ENCODE measurements around the gene NUP62. TPM values are rescaled to one million over a fixed set of nuclear protein-coding genes. Genes with fewer than 3 reads are reported as not detected.

The NUP62 gene
- total RNA-seq, 5 donors from 2014 or later (not counting 1 experiment from before 2014, with no cell fraction given): 36.2 to 67.5 (median 59.5) TPM

GRCh38 chr19:49892716-49893115 lies 36.6 kb downstream of the NUP62 start:
- ATAC-seq (replicated peaks in 1 of 4) (no peak), DNase-seq (no peak)
- no peaks in the 10 kb centered on the region for H3K36me3 ChIP-seq (ENCODE audit: control insufficient read depth in 2 of 2, extremely low read depth in 1 of 2, insufficient read depth in 1 of 2, low read length in 1 of 2)
- peaks cover 8 to 48% of the 10 kb centered on the region in 2 experiments for H3K4me1 ChIP-seq (ENCODE audit: control insufficient read depth in 1 of 2, extremely low read depth in 1 of 2, insufficient read depth in 2 of 2, low read length in 2 of 2)
- peaks cover 0 to 3% of the 10 kb centered on the region in 2 experiments for H3K27me3 ChIP-seq (replicated peaks in 1 of 2; ENCODE audit: control insufficient read depth in 2 of 2, extremely low read depth in 1 of 2, insufficient read depth in 2 of 2, low read length in 1 of 2)
- ChIA-PET POLR2A (interaction anchor here in 1 of 2 donors (1.2 kb wide), 1 partner anchor 93 kb away, joined by 5 read pairs; no protein-coding TSS in a partner anchor), CTCF (no interaction called here)
- no CpG with 5 or more reads among the region's 1 CpG for WGBS (ENCODE audit: insufficient coverage)
- Mint-ChIP-seq H3K27ac (peak overlapping the region; percentile 16 to 62), H3K36me3 (no peaks in the 10 kb centered on the region), H3K4me1 (peaks cover 24 to 45% (median 29%) of the 10 kb centered on the region in 3 donors), H3K9me3 (no peaks in the 10 kb centered on the region), H3K27me3 (no peaks in the 10 kb centered on the region), H3K4me3 (peak overlapping the region in 1 of 3 donors; percentile 76)
- H3K9me3 ChIP-seq: no peaks in the 10 kb centered on the region
- H3K4me3 ChIP-seq (ENCODE audit: control insufficient read depth in 1 of 2, extremely low read depth in 1 of 2, low read length in 1 of 2): no peak overlapping the region
- no peak overlapping the region for H3K27ac ChIP-seq (ENCODE audit: low read length)

GRCh38 chr19:49891393-49891792 lies 37.9 kb downstream of the NUP62 start:
- Mint-ChIP-seq H3K4me3 (peak overlapping the region; percentile 17 to 76 (median 21)), H3K27ac (peak overlapping the region in 1 of 2 donors; percentile 1), H3K4me1 (peaks cover 11 to 31% (median 18%) of the 10 kb centered on the region in 3 donors), H3K27me3 (no peaks in the 10 kb centered on the region), H3K9me3 (no peaks in the 10 kb centered on the region), H3K36me3 (peaks cover 2% of the 10 kb centered on the region)
- DNase-seq: no peak
- H3K4me3 ChIP-seq (ENCODE audit: control insufficient read depth in 1 of 2, extremely low read depth in 1 of 2, low read length in 1 of 2): no peak overlapping the region
- no peak for ATAC-seq (replicated peaks in 1 of 4)
- no peaks in the 10 kb centered on the region for H3K27me3 ChIP-seq (replicated peaks in 1 of 2; ENCODE audit: control insufficient read depth in 2 of 2, extremely low read depth in 1 of 2, insufficient read depth in 2 of 2, low read length in 1 of 2)
- ChIA-PET POLR2A (no interaction called here), CTCF (no interaction called here)
- H3K27ac ChIP-seq (ENCODE audit: low read length): no peak overlapping the region
- H3K9me3 ChIP-seq: no peaks in the 10 kb centered on the region
- peaks cover 0 to 35% of the 10 kb centered on the region in 2 experiments for H3K4me1 ChIP-seq (ENCODE audit: control insufficient read depth in 1 of 2, extremely low read depth in 1 of 2, insufficient read depth in 2 of 2, low read length in 2 of 2)
- peaks cover 3 to 5% of the 10 kb centered on the region in 2 donors for H3K36me3 ChIP-seq (ENCODE audit: control insufficient read depth in 2 of 2, extremely low read depth in 1 of 2, insufficient read depth in 1 of 2, low read length in 1 of 2)
- 92% methylated on average over 15 of the region's 17 CpGs for WGBS (ENCODE audit: insufficient coverage)

GRCh38 chr19:49890349-49891311 lies 38.7 kb downstream of the NUP62 start:
- ATAC-seq (replicated peaks in 1 of 4) (peak; percentile 84 to 89 (median 87)), DNase-seq (peak; percentile 26 to 82 (median 58))
- Mint-ChIP-seq H3K4me3 (peak overlapping the region; percentile 76 to 80 (median 76)), H3K4me1 (peaks cover 6 to 24% (median 14%) of the 10 kb centered on the region in 3 donors), H3K27me3 (no peaks in the 10 kb centered on the region), H3K36me3 (peaks cover 5% of the 10 kb centered on the region), H3K9me3 (no peaks in the 10 kb centered on the region), H3K27ac (peak overlapping the region; percentile 58 to 61)
- peak overlapping the region; percentile 62 to 65 for H3K4me3 ChIP-seq (ENCODE audit: control insufficient read depth in 1 of 2, extremely low read depth in 1 of 2, low read length in 1 of 2)
- H3K4me1 ChIP-seq (ENCODE audit: control insufficient read depth in 1 of 2, extremely low read depth in 1 of 2, insufficient read depth in 2 of 2, low read length in 2 of 2): peaks cover 0 to 27% of the 10 kb centered on the region in 2 experiments
- 29% methylated on average over 46 of the region's 69 CpGs for whole genome bisulfite sequencing (ENCODE audit: insufficient coverage)
- H3K36me3 ChIP-seq (ENCODE audit: control insufficient read depth in 2 of 2, extremely low read depth in 1 of 2, insufficient read depth in 1 of 2, low read length in 1 of 2): peaks cover 3 to 5% of the 10 kb centered on the region in 2 donors
- no peaks in the 10 kb centered on the region for H3K27me3 ChIP-seq (replicated peaks in 1 of 2; ENCODE audit: control insufficient read depth in 2 of 2, extremely low read depth in 1 of 2, insufficient read depth in 2 of 2, low read length in 1 of 2)
- peak overlapping the region; percentile 44 for H3K27ac ChIP-seq (ENCODE audit: low read length)
- ChIA-PET POLR2A (interaction anchor here (0.6 kb wide), 2 partner anchors 486 to 1005 kb away, joined by 3 to 5 read pairs; partner anchors contain the start of gene NR1H2 (in 1 of the 2)), CTCF (no interaction called here)
- no peaks in the 10 kb centered on the region for H3K9me3 ChIP-seq

- 31% methylated on average over 71 of the region's 71 CpGs for WGBS (ENCODE audit: insufficient coverage)
- Histone ChIP-seq H3K4me1 (ENCODE audit: control insufficient read depth in 1 of 2, extremely low read depth in 1 of 2, insufficient read depth in 2 of 2, low read length in 2 of 2) (peaks cover 0 to 21% of the 10 kb centered on the region in 2 experiments), H3K27me3 (replicated peaks in 1 of 2; ENCODE audit: control insufficient read depth in 2 of 2, extremely low read depth in 1 of 2, insufficient read depth in 2 of 2, low read length in 1 of 2) (no peaks in the 10 kb centered on the region), H3K36me3 (ENCODE audit: control insufficient read depth in 2 of 2, extremely low read depth in 1 of 2, insufficient read depth in 1 of 2, low read length in 1 of 2) (peaks cover 5 to 6% of the 10 kb centered on the region in 2 donors), H3K27ac (ENCODE audit: low read length) (peak overlapping the region; percentile 44), H3K9me3 (no peaks in the 10 kb centered on the region), H3K4me3 (ENCODE audit: control insufficient read depth in 1 of 2, extremely low read depth in 1 of 2, low read length in 1 of 2) (peak overlapping the region; percentile 62 to 65)
- Mint-ChIP-seq H3K36me3 (peaks cover 10% of the 10 kb centered on the region), H3K27me3 (no peaks in the 10 kb centered on the region), H3K4me3 (peak overlapping the region; percentile 76 to 80 (median 76)), H3K4me1 (peaks cover 6 to 18% (median 12%) of the 10 kb centered on the region in 3 donors), H3K27ac (peak overlapping the region; percentile 58 to 61), H3K9me3 (no peaks in the 10 kb centered on the region)
- ChIA-PET CTCF (no interaction called here), POLR2A (interaction anchor here in 1 of 2 donors (0.6 kb wide), 1 partner anchor 486 kb away, joined by 5 read pairs; the partner anchor contains the start of gene NR1H2)
- ATAC-seq (replicated peaks in 1 of 4) (peak; percentile 73 to 84 (median 82)), DNase-seq (peak; percentile 44 to 89 (median 65))
Observed at GRCh38 chr19:49889687-49890348, 39.5 kb downstream of the NUP62 start.

- Mint-ChIP-seq H3K9me3 (no peaks in the 10 kb centered on the region), H3K4me1 (peaks cover 6 to 14% (median 12%) of the 10 kb centered on the region in 3 donors), H3K4me3 (peak overlapping the region in 1 of 3 donors; percentile 28), H3K27me3 (no peaks in the 10 kb centered on the region), H3K27ac (no peak overlapping the region), H3K36me3 (peaks cover 15% of the 10 kb centered on the region)
- ChIA-PET POLR2A (no interaction called here), CTCF (no interaction called here)
- peaks cover 0 to 19% of the 10 kb centered on the region in 2 experiments for H3K4me1 ChIP-seq (ENCODE audit: control insufficient read depth in 1 of 2, extremely low read depth in 1 of 2, insufficient read depth in 2 of 2, low read length in 2 of 2)
- H3K9me3 ChIP-seq: no peaks in the 10 kb centered on the region
- H3K27me3 ChIP-seq (replicated peaks in 1 of 2; ENCODE audit: control insufficient read depth in 2 of 2, extremely low read depth in 1 of 2, insufficient read depth in 2 of 2, low read length in 1 of 2): no peaks in the 10 kb centered on the region
- no peak overlapping the region for H3K27ac ChIP-seq (ENCODE audit: low read length)
- no peak overlapping the region for H3K4me3 ChIP-seq (ENCODE audit: control insufficient read depth in 1 of 2, extremely low read depth in 1 of 2, low read length in 1 of 2)
- no peak for ATAC-seq (replicated peaks in 1 of 4)
- WGBS (ENCODE audit: insufficient coverage): 92% methylated on average over 17 of the region's 23 CpGs
- peaks cover 12% of the 10 kb centered on the region in 2 donors for H3K36me3 ChIP-seq (ENCODE audit: control insufficient read depth in 2 of 2, extremely low read depth in 1 of 2, insufficient read depth in 1 of 2, low read length in 1 of 2)
- DNase-seq: no peak
Observed at GRCh38 chr19:49889038-49889686, 40.1 kb downstream of the NUP62 start.

GRCh38 chr19:49888510-49888824 lies 40.8 kb downstream of the NUP62 start:
- Histone ChIP-seq H3K9me3 (no peaks in the 10 kb centered on the region), H3K4me3 (ENCODE audit: control insufficient read depth in 1 of 2, extremely low read depth in 1 of 2, low read length in 1 of 2) (no peak overlapping the region), H3K4me1 (ENCODE audit: control insufficient read depth in 1 of 2, extremely low read depth in 1 of 2, insufficient read depth in 2 of 2, low read length in 2 of 2) (peaks cover 0 to 17% of the 10 kb centered on the region in 2 experiments), H3K36me3 (ENCODE audit: control insufficient read depth in 2 of 2, extremely low read depth in 1 of 2, insufficient read depth in 1 of 2, low read length in 1 of 2) (peaks cover 15 to 19% of the 10 kb centered on the region in 2 donors), H3K27ac (ENCODE audit: low read length) (no peak overlapping the region), H3K27me3 (replicated peaks in 1 of 2; ENCODE audit: control insufficient read depth in 2 of 2, extremely low read depth in 1 of 2, insufficient read depth in 2 of 2, low read length in 1 of 2) (no peaks in the 10 kb centered on the region)
- ChIA-PET POLR2A (interaction anchor here in 1 of 2 donors (0.6 kb wide), 1 partner anchor 14 kb away, joined by 7 read pairs; no protein-coding TSS in a partner anchor), CTCF (no interaction called here)
- no peak for DNase-seq
- ATAC-seq (replicated peaks in 1 of 4): no peak
- Mint-ChIP-seq H3K36me3 (peaks cover 19% of the 10 kb centered on the region), H3K4me1 (peaks cover 6 to 14% (median 12%) of the 10 kb centered on the region in 3 donors), H3K9me3 (no peaks in the 10 kb centered on the region), H3K27ac (no peak overlapping the region), H3K27me3 (no peaks in the 10 kb centered on the region), H3K4me3 (peak overlapping the region in 1 of 3 donors; percentile 28)
- 97% methylated on average over 17 of the region's 18 CpGs for WGBS (ENCODE audit: insufficient coverage)

Measured in T-cell (primary cell).